ENCODE results near the gene MACROD1. TPM values are rescaled to one million over a fixed set of nuclear protein-coding genes. Genes with fewer than 3 reads are reported as not detected.

The MACROD1 gene
- total RNA-seq, 2 donors from 2014 or later, result 33.5 to 68.2 TPM

DNA sequence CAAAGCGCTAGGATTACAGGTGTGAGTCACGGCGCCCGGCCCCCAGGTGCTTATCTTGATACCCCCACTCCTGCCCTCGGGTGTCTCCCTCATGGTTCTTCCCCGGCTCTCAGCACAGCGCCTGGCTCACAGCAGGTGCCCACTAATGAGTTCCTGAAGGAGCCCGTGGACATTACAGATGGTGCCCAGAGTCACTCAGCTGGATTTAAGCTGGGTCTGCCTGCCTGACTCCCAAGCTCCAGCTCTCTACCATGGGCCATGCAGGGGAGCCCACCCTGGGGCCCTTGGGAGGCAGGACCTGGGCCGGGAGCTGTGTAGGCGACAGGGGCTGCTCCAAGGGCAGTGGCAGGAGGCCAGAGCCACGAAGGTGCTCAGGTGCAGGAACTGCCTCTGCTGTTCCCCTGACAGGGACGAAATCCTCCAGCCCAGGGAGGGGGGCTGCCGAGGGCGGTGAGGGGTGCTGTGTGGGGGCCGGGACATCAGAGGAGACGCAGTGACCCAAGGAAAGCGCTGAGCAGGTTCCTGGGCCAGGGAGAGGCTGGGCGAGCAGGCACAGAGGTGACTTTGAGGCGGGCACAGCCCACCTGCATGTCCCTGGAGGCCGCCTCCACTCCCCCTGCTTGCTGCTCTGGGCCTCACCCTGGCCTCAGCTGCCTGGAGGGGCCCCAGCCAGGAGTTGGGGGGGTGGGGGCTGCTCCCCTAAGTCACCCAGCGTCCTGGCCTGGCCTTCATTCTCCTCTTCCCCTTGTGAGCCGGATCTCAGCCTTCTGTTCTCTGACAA lies 144.7 kb downstream of the MACROD1 start:
- H3K9me3 ChIP-seq, result no peaks in the 10 kb centered on the region
- no peak for DNase-seq (ENCODE audit: low spot score)
- no peaks in the 10 kb centered on the region for H3K27me3 ChIP-seq (replicated peaks; ENCODE audit: insufficient read depth)
- 62% methylated on average over 21 of the region's 22 CpGs for WGBS
- no peak for TF ChIP-seq POLR2A (IDR thresholded peaks at IDR 0.05)
- no peak for TF ChIP-seq POLR2AphosphoS5 (IDR thresholded peaks at IDR 0.05)
- TF ChIP-seq, protein P1, sequence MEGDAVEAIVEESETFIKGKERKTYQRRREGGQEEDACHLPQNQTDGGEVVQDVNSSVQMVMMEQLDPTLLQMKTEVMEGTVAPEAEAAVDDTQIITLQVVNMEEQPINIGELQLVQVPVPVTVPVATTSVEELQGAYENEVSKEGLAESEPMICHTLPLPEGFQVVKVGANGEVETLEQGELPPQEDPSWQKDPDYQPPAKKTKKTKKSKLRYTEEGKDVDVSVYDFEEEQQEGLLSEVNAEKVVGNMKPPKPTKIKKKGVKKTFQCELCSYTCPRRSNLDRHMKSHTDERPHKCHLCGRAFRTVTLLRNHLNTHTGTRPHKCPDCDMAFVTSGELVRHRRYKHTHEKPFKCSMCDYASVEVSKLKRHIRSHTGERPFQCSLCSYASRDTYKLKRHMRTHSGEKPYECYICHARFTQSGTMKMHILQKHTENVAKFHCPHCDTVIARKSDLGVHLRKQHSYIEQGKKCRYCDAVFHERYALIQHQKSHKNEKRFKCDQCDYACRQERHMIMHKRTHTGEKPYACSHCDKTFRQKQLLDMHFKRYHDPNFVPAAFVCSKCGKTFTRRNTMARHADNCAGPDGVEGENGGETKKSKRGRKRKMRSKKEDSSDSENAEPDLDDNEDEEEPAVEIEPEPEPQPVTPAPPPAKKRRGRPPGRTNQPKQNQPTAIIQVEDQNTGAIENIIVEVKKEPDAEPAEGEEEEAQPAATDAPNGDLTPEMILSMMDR (IDR thresholded peaks at IDR 0.05), result no peak
- H3K4me1 ChIP-seq (replicated peaks), result no peaks in the 10 kb centered on the region
- intact Hi-C loops (cut with DNase I), result no loop called here
- no peaks in the 10 kb centered on the region for H3K36me3 ChIP-seq
- no peak overlapping the region for H3K4me3 ChIP-seq
- peak overlapping the region in 1 of 2 donors; percentile 23 for H3K27ac ChIP-seq

DNA sequence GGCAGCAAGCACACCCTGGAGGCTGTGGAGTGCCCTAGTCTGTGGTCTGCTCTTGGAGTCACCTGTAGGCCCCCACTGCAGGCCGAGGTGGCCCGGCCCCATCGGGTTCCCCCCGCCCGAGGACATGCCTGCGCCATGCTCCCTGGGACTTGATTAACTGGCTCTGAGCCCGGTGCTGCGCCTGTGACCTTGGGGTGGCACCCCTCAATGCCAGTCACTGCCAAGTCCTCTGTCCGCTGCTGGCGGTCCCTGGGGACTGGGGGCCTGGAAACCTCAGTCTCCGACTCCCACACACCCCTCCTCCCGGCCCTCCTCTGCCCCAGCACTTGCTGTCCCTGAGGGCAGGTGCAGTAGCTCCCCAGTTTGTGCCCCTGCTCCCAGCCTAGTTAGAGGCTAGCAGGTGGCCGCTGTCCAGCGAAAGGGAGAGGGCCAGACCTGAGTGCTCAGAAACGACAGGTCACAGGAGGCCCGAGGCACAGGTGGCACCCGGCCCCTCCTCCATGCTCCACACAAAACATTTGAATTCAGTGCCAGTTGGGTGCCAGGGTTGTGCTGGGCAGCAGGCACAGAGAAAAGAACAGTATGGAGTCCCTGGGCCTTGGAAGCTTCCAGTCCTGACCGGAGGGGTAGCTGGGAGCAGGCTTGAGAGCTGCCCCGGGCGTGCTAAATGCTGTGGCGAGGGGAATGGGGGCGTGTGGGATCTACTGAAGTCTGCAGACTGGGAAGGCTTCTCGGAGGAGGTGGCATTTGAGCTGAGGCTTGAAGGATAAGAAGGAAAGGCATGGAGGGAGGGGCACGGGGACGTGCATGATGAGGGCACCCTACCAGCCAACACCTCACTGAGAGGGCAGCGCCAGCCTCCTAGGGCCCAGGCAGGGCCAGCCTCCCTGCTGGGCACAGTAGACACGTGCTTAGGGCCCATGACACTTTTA lies 146.5 kb downstream of the MACROD1 start:
- H3K36me3 ChIP-seq, result no peaks in the 10 kb centered on the region
- H3K9me3 ChIP-seq, result no peaks in the 10 kb centered on the region
- H3K27me3 ChIP-seq (replicated peaks; ENCODE audit: insufficient read depth), result no peaks in the 10 kb centered on the region
- no peak overlapping the region for H3K4me3 ChIP-seq
- TF ChIP-seq, protein P1 (IDR thresholded peaks at IDR 0.05), result no peak
- TF ChIP-seq POLR2AphosphoS5 (IDR thresholded peaks at IDR 0.05) (no peak), POLR2A (IDR thresholded peaks at IDR 0.05) (no peak)
- no peaks in the 10 kb centered on the region for H3K4me1 ChIP-seq (replicated peaks)
- DNase-seq (ENCODE audit: low spot score), result no peak
- 78% methylated on average over 26 of the region's 27 CpGs for WGBS
- no peak overlapping the region for H3K27ac ChIP-seq
- intact Hi-C loops (cut with DNase I), result no loop called here

GRCh38 chr11:64018310-64018709 lies 147.6 kb downstream of the MACROD1 start:
- TF ChIP-seq POLR2AphosphoS5 (IDR thresholded peaks at IDR 0.05) (no peak), POLR2A (IDR thresholded peaks at IDR 0.05) (no peak)
- TF ChIP-seq, protein P1 (IDR thresholded peaks at IDR 0.05), result no peak
- H3K27ac ChIP-seq, result no peak overlapping the region
- H3K4me3 ChIP-seq, result no peak overlapping the region
- 67% methylated on average over 4 of the region's 8 CpGs for WGBS
- no peaks in the 10 kb centered on the region for H3K27me3 ChIP-seq (replicated peaks; ENCODE audit: insufficient read depth)
- H3K4me1 ChIP-seq (replicated peaks), result no peaks in the 10 kb centered on the region
- intact Hi-C loops (cut with DNase I), result no loop called here
- no peak for DNase-seq (ENCODE audit: low spot score)
- no peaks in the 10 kb centered on the region for H3K36me3 ChIP-seq
- no peaks in the 10 kb centered on the region for H3K9me3 ChIP-seq

DNA sequence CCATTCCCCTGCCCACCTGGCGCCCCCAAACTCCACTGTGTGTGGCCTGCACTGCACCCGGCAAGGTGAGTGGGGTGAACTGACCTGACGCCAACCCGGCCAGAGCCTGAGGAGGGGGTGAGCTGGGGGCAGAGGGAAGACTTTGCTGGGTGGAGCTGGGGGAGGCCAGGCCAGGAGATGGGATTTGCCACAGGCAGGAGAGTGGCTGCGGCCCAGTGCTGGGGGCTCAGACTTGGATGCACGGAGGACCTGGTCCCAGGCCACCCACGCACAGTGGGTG lies 148.0 kb downstream of the MACROD1 start:
- WGBS, result 67% methylated on average over 7 of the region's 7 CpGs
- no peaks in the 10 kb centered on the region for H3K4me1 ChIP-seq (replicated peaks)
- DNase-seq (ENCODE audit: low spot score), result no peak
- TF ChIP-seq POLR2A (IDR thresholded peaks at IDR 0.05) (no peak), POLR2AphosphoS5 (IDR thresholded peaks at IDR 0.05) (no peak)
- TF ChIP-seq, protein P1 (IDR thresholded peaks at IDR 0.05), result no peak
- no peaks in the 10 kb centered on the region for H3K9me3 ChIP-seq
- no peak overlapping the region for H3K4me3 ChIP-seq
- no peaks in the 10 kb centered on the region for H3K27me3 ChIP-seq (replicated peaks; ENCODE audit: insufficient read depth)
- intact Hi-C loops (cut with DNase I), result no loop called here
- no peak overlapping the region for H3K27ac ChIP-seq
- no peaks in the 10 kb centered on the region for H3K36me3 ChIP-seq

All from prostate gland (tissue), 2 donors.